Sigmoid colon (tissue), 7 donors: ENCODE data around the gene POMT1. TPM values are rescaled to one million over a fixed set of nuclear protein-coding genes. Genes with fewer than 3 reads are reported as not detected.
"Not testable (repeated sequence)": the region's sequence is repeated elsewhere in the genome, so short reads cannot be mapped to it uniquely, and the experiment has no call there.

Source experiments
- DNase-seq: peaks from one replicate; pipeline ENCODE4 v3.0.0-alpha.2; 2019
- H3K27ac ChIP-seq, 4 donors: fragments of 200-600 bp; sonication (generic); one replicate each; pipeline ENCODE4 v1.5.1; 2016 to 2019; ENCODE audit warnings: mild to moderate bottlenecking in 1 of 4
- H3K27me3 ChIP-seq, 3 donors: fragments of 200-600 bp; sonication (generic); one replicate each; pipeline ENCODE4 v1.5.1; 2019; ENCODE audit warnings: mild to moderate bottlenecking in 1 of 3
- H3K36me3 ChIP-seq, 4 donors: fragments of 200-600 bp; sonication (generic); one replicate each; pipeline ENCODE4 v1.5.1; 2016 to 2019
- H3K4me1 ChIP-seq, 4 donors: fragments of 200-600 bp; sonication (generic); one replicate each; pipeline ENCODE4 v1.5.1; 2017 to 2019
- H3K4me3 ChIP-seq, 4 donors: fragments of 200-600 bp; sonication (generic); one replicate each; pipeline ENCODE4 v1.5.1; 2017 to 2019; ENCODE audit warnings: mild to moderate bottlenecking in 2 of 4, moderate library complexity in 1 of 4
- H3K9me3 ChIP-seq, 4 donors: fragments of 200-600 bp in 3 of 4; sonication (generic) in 3 of 4; one replicate each; pipeline versions ENCODE4 v1.5.1 to v1.6.1; 2013 to 2019
- CTCF ChIP-seq, 4 experiments: fragments of 450-650 bp in 3 of 4; fragments of 200-600 bp in 1 of 4; IDR thresholded peaks; one replicate each; pipeline ENCODE4 v1.5.1; 2016 to 2019; ENCODE audit warnings: antibody characterized with exemption in 4 of 4, mild to moderate bottlenecking in 3 of 4, moderate library complexity in 2 of 4
- EP300 ChIP-seq, 4 donors: sonication (generic); formaldehyde crosslinking; IDR thresholded peaks; one replicate each; pipeline ENCODE4 v1.6.1; 2017; ENCODE audit warnings: antibody characterized with exemption in 4 of 4
- POLR2A ChIP-seq, 2 donors: fragments of 450-650 bp; IDR thresholded peaks; one replicate each; pipeline ENCODE4 v1.6.1; 2016; ENCODE audit warnings: antibody characterized with exemption in 2 of 2, mild to moderate bottlenecking in 2 of 2, moderate library complexity in 2 of 2
- POLR2AphosphoS5 ChIP-seq, 4 donors: sonication (generic); formaldehyde crosslinking; IDR thresholded peaks; one replicate each; pipeline ENCODE4 v1.6.1; 2017; ENCODE audit warnings: antibody characterized with exemption in 4 of 4
- WGBS, 2 donors: extraction: QIAGEN DNeasy Blood & Tissue Kit; methylation state at CpG; one replicate each; pipeline ENCODE4 v1.1.7; 2013; 5-methylcytosine and 5-hydroxymethylcytosine counted together
- intact Hi-C: fragments of 100-400 bp; cut with DNase I; formaldehyde crosslinking; loops from one replicate; pipeline ENCODE4 v1.15.1; 2023
- polyA plus RNA-seq, 3 donors: library from polyadenylated mRNA; stranded (reverse); fragments of 200-250 nt; gene quantifications; one replicate each; pipeline ENCODE4 v1.2.3, GENCODE V29; 2013
- total RNA-seq, 4 donors: library from RNA; depleted of rRNA; stranded (reverse); fragments of >200 nt; gene quantifications; one replicate each; pipeline ENCODE4 v1.1.0, GENCODE V29; 2016
- donor health status: healthy with polysubstance abuse.
- donor health status: Bipolar disorder and iron deficiency.
- donor health status: healthy.

Gene POMT1
- total and polyA plus RNA-seq, 7 donors = 3.6 to 61.2 (median 21.9) TPM

DNA sequence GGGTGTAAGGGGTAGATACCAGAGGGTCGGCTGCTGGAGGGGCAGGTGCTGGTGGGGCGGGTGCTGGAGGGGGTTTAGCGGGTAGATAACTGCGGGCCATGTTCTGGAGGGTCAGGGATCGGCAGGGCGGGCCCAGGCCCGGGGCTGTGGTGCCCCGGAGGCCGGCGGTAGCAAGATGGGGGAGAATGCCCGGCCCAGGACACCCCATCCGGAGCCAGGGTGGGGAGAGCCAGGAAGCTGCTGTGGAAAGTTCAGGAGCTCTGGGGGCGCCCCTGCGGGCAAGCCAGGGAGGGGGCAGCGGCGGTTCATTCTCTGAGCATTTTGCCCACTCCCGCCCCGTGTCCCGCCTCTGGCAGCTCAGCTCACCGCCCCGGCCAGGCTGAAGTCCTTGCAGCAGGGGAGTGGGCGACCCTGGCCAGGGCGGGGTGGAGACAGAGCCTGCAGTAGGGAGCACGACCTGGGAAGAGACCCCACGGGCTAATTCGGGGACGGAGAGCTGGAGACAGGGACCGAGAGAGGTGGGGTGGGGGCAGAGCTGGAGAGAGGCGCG is 43.1 kb downstream of the POMT1 start:
- no peak for DNase-seq
- H3K9me3 ChIP-seq = peaks cover 0 to 11% (median 11%) of the 10 kb centered on the region in 4 donors
- no peaks in the 10 kb centered on the region for H3K36me3 ChIP-seq
- intact Hi-C loops = no loop called here
- H3K27ac ChIP-seq = no peak overlapping the region
- WGBS, 2 donors = 2 to 5% methylated on average over 30 of the region's 30 CpGs
- H3K4me1 ChIP-seq = peaks cover 0 to 21% (median 19%) of the 10 kb centered on the region in 4 donors
- H3K27me3 ChIP-seq = peaks cover 20 to 59% (median 26%) of the 10 kb centered on the region in 3 donors
- H3K4me3 ChIP-seq = peak overlapping the region in 3 of 4 donors; percentile 24 to 36 (median 27)
- TF ChIP-seq EP300 (IDR thresholded peaks at IDR 0.05) = no peak
- TF ChIP-seq POLR2AphosphoS5 (IDR thresholded peaks at IDR 0.05) = no peak
- TF ChIP-seq CTCF (IDR thresholded peaks at IDR 0.05) = no peak

- TF ChIP-seq EP300 (IDR thresholded peaks at IDR 0.05) (no peak), POLR2AphosphoS5 (IDR thresholded peaks at IDR 0.05) (no peak), POLR2A (IDR thresholded peaks at IDR 0.05) (no peak), CTCF (IDR thresholded peaks at IDR 0.05) (no peak)
Measured at GRCh38 chr9:131546336-131547084, 43.8 kb downstream of the POMT1 start.

GRCh38 chr9:131549186-131549585 is 46.5 kb downstream of the POMT1 start:
- H3K4me3 ChIP-seq, H3K9me3 ChIP-seq, H3K27ac ChIP-seq, H3K36me3 ChIP-seq, intact Hi-C loops, DNase-seq: not testable (repeated sequence)
- Histone ChIP-seq H3K4me1 (peaks cover 0 to 21% (median 19%) of the 10 kb centered on the region in 4 donors), H3K27me3 (peaks cover 23 to 77% (median 39%) of the 10 kb centered on the region in 3 donors)
- WGBS, 2 donors = 91 to 94% methylated on average over 10 of the region's 10 CpGs

More at GRCh38 chr9:131546336-131547084, 43.8 kb downstream of the POMT1 start:
- Histone ChIP-seq H3K27ac (no peak overlapping the region), H3K4me1 (peaks cover 0 to 21% (median 19%) of the 10 kb centered on the region in 4 donors), H3K27me3 (peaks cover 20 to 59% (median 26%) of the 10 kb centered on the region in 3 donors), H3K4me3 (peak overlapping the region in 3 of 4 donors; percentile 24 to 36 (median 27)), H3K36me3 (no peaks in the 10 kb centered on the region), H3K9me3 (peaks cover 0 to 11% (median 11%) of the 10 kb centered on the region in 4 donors)
- intact Hi-C loops = no loop called here
- WGBS, 2 donors = 1 to 3% methylated on average over 49 of the region's 49 CpGs
- no peak for DNase-seq

GRCh38 chr9:131550465-131550864 is 47.7 kb downstream of the POMT1 start:
- H3K4me3 ChIP-seq, intact Hi-C loops, H3K9me3 ChIP-seq, H3K36me3 ChIP-seq, DNase-seq, H3K27ac ChIP-seq: not testable (repeated sequence)
- WGBS, 2 donors = 85 to 86% methylated on average over 8 of the region's 8 CpGs
- Histone ChIP-seq H3K27me3 (peaks cover 27 to 78% (median 47%) of the 10 kb centered on the region in 3 donors), H3K4me1 (peaks cover 0 to 17% (median 17%) of the 10 kb centered on the region in 4 donors)

GRCh38 chr9:131552030-131552429 is 49.3 kb downstream of the POMT1 start:
- no peak for DNase-seq
- intact Hi-C loops = no loop called here
- H3K36me3 ChIP-seq = no peaks in the 10 kb centered on the region

More at GRCh38 chr9:131552030-131552429, 49.3 kb downstream of the POMT1 start:
- TF ChIP-seq POLR2AphosphoS5 (IDR thresholded peaks at IDR 0.05) (no peak), CTCF (IDR thresholded peaks at IDR 0.05) (no peak), EP300 (IDR thresholded peaks at IDR 0.05) (no peak), POLR2A (IDR thresholded peaks at IDR 0.05) (no peak)
- Histone ChIP-seq H3K27me3 (peaks cover 13 to 73% (median 44%) of the 10 kb centered on the region in 3 donors), H3K4me1 (peaks cover 0 to 2% (median 1%) of the 10 kb centered on the region in 4 donors), H3K9me3 (no peaks in the 10 kb centered on the region), H3K4me3 (no peak overlapping the region), H3K27ac (no peak overlapping the region)
- WGBS, 2 donors = 87 to 97% methylated on average over 6 of the region's 6 CpGs
